Daoy (cell line): Measurements from ENCODE around the gene TMC3. TPM values are rescaled to one million over a fixed set of nuclear protein-coding genes. Genes with fewer than 3 reads are reported as not detected.

Experiments used
- DNase-seq: peaks from one replicate; pipeline ENCODE4 v3.0.0-alpha.2; 2015; ENCODE audit warnings: low read depth
- total RNA-seq: library from RNA; depleted of rRNA; stranded (reverse); fragments of >200 nt; shearing (Covaris generic); gene quantifications from 2 replicates; pipeline ENCODE4 v1.2.3, GENCODE V29; 2014

Gene TMC3
- total RNA-seq, 1 experiment from 2014 or later, result not detected

DNA sequence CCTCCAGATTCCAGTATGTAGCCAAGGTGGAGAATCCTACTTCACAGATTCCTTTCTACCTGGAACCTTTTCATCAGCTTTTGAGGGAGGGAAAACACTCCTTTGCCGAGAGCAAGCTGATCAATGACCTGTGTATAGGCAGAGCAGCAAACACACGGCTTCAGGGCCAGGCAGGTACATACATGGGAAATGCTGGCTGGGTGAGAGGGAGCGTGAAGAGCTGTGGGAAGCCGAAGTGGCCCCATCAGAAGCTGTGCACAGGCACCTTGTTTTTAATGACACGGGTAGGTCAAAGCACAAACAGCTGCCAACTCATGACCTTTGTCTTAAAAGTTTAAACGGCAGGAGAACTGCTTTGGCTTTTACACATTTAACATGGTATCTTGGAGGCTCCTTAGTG is 75.4 kb downstream of the TMC3 start:
- no peak for DNase-seq

DNA sequence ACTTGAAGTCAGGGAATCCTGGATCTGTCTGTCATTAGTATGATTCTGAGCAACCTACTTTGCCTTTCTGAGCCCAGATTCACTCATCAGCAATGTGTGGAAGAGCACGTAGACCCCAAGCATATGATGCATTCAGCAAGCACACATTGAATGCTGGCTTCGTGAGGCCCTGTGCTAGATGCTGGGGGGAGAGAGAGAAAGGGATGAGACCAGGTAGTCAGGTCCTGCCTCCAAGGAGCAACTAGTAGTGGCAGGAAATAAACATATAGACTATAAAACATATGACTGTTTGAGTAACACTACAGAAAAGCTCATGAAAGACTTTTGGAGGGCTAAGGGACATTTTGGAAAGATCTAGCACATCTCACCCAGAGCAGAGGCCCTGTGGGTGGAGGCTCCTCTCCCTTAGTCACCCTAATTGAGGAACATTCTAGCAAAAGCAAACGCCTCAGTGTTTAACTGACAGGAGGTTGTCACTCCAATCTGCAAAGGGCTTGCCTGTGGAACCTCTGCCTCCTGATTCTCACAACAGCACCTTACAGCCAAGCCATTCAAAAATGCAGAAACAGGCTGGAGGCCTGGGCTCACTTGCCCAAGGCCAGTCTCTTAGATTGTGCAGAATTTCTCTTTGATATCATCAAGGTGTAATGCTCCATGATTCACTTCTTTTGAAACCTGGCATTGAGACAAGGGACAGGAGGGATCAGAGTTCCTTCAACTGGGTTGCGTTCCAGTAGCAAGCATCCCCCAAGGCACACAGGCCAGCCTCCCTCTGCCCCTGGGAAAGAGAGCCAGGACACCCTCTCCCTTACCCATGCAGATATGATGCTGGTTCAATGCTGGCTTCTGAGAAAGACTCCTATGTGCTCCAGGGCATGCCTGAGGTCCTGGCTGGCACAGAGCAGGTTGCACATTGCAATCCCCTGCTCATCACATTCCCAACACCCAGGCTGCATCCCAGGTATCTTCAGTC is 76.1 kb downstream of the TMC3 start:
- DNase-seq, result no peak

DNA sequence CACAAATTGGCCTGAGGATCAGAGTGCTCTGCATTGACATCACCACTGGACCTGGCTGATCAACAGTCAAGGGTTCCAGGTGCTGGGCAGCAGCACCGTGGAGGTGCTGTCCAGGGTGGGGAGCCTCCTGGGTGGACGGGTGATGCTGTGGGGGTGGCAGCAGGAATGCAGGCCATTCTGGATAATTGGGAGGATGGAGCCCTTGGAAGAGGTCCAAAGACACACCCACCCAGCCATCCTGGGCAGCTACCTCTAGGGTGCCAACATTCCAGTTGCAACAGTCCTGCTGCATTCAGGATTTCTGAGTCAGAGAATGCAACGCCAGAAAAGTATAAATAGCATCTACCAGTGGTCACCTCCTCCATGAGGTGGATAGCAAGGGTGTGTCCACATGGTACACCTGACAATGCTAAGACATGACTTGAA is 76.9 kb downstream of the TMC3 start:
- peak; percentile 48 for DNase-seq

DNA sequence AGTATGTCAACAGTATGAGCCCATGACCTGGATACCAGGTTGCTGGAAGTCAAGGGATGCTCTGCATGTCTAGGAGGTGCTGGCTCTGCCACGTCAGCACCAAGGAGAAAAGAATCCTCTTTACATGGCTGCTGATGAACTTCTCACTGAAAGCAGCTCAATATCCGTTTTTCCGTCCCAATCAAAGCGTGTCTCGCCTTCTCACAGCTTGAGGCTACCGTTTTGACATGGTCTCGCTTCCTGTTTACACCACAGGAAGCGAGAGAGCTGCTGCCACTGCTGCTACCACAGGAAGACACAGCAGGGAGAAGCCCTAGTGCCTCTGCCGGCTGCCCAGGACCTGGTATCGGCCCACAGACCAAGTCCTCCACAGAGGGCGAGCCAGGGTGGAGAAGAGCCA is 77.3 kb downstream of the TMC3 start:
- DNase-seq, result peak; percentile 27

DNA sequence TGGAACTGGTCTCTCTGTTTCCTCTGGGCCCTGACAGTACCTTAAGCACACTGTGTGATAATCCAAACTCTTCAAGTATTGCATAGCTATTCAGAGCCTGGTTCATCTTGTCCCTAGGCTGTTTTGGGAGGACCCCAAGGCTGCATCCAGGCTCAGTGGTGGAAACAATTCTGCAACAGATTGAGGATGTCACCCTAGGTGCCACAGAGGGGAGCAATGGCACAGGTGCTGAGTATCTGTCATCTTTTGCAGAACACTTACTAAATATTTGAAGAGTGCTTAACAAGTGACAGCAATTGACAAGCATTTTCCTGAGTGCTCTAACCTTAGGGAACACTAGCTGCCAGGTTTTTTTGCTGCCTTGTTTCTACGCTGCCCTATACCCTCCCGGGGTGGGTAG is 77.8 kb downstream of the TMC3 start:
- DNase-seq, result no peak

DNA sequence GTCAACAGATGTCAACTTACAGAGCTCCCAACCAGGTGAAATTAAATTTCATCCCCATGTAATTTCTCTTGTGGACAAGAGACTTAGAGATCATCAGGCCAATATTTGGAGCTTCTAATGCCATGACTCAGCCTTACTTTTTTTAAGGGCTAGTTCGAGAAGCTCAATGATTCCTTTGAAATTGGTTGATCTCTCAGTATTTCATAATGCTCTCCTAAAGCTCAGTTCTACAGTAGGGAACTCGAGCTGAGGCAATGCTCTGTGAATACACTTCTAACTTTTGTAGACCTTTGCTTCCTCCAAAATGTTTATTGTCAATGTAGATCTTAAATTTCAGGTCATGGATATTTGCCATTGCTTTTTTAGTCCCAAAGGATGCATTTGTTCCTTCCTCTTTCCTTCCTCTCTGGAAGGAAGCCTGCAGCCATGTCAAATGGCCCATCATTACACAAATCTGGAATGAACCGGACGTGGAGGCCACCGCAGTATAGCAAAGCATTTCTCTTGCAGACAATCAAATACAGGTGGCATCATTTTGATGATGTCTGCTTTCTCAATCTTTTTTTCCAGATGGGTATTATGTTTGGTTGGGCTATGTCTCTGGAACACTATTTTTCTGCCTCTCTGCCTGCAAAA is 78.4 kb downstream of the TMC3 start:
- no peak for DNase-seq

DNA sequence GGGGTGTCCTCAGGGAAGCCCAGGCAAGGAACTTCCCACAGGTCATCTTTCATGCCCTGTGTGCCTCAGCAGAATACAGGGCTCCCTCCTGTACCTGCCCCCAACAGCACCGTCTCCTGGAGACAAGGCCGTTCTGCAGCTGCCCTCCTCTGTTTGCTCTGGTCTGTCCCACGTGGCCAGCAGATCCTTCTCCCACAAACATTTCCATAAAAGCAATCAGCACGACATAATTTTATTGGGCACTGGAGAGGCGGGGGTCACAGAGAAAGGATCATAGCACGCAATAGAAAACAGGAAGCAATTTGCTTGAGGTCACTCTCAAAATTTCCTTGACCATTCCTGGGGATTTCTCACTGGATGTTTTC is 79.5 kb downstream of the TMC3 start:
- DNase-seq, result no peak

DNA sequence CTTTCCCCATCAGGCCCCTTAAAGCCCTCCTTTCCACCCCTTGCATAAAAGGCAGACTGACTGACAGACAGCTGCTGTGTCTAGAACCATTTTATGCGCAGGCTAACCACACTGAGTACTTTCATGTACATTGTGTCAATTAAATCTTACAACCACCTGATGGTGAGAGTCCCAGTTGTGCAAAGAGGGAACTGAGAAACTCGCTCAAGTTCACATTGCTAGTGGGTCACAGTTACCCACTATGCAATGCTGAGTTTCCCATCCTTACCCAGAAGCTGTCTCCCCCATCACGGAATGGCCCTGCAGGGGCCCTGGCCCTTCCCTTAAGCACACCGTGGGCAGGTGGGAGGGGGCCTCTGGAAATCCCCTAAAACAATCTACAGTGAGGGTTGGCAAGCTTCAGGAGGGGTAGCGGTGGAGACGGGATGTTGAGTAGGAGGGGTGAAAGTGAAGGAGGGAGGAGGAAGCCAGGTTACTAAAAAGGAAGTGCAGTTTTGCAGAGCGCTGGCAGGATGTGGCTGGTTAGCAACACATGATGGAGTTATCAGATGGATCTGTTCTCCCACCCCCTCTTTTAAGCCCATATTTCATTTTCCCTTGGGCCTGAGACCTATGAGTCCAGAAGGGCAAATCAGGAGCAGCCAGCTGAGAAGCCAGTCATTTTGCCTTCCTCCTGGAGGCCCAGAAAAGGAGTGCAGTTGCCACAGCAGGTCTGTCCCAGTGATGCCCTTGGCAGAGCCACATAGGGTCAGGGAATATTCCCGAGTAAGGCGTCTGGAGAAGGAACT is 80.1 kb downstream of the TMC3 start:
- DNase-seq, result no peak

DNA sequence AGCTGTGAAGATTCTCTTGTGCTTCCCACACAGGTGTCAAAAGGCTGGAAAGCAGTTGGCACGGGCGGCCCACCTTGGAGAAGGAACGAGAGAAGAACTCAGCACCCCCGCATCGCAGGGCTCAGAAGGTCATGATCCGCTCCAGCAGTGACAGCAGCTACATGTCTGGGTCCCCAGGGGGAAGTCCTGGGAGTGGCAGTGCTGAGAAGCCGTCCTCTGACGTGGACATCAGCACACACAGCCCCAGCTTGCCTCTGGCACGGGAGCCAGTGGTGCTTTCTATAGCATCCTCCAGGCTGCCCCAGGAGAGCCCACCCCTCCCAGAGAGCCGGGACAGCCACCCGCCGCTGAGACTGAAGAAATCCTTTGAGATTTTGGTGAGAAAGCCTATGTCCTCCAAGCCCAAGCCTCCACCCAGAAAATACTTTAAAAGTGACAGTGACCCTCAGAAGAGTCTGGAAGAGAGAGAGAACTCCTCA is 81.5 kb downstream of the TMC3 start:
- no peak for DNase-seq

DNA sequence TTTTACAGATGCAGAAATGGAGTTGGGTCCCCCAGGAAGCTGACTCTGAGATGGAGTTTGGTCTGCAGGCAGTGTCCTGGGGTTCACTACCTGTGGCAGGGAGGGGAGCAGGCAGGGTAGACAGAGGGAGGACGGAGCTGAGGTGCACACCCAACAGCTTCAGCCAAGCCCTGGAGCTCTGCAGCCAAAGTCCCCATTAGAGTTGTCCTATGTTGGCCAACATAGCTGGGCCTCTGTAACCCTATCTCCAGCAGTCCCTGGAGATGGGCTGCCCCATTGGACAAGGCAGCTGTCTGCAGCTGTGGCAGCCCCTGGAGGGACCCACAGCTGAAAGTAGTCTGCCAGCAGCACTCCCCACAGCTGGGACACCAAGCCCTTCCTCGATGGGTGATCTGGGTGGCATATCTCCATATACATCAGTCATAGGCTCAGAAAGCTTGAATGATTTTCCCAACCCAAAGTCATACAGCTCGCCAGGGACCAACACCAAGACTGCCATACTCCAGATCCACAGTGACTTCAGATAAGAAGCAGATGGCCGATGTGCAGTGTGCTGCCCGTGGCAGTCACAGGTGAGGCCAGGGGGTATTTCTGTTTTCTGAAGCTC is 82.0 kb downstream of the TMC3 start:
- DNase-seq, result no peak

DNA sequence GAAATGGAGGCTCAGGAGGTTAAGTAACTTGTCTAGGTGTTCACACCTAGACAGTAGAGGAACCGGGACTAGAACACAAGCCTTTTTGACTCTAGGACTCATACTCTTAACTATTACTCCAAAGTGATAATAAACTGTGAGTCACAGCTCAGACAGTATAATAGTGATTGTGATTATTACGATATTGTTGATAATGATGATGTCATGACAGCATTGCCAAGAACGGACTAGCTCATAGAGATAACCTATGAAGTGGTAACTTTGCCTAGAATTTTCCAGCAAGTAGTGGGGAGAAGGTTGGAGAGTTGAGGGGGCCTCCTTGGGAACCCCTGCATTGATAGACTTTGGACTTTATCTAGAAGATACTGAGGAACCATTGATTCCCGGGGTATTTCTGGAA is 84.1 kb downstream of the TMC3 start:
- no peak for DNase-seq

DNA sequence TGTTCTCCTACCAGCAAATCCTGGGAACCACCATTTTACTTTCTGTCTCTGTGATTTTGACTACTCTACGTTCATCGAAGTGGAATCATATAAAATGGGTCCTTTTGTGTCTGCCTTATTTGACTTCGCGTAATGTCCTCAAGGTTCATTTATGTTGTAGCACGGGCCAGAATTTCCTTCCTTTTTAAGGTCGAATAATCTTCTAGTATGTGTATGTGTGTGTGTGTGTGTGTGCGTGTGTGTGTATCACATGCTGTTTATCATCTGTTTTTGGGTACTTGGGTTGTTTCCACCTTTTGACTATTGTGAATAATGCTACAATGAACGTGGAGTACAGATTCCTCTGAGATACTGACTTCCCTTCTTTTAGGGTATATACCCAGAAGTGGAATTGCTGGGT is 85.4 kb downstream of the TMC3 start:
- no peak for DNase-seq

DNA sequence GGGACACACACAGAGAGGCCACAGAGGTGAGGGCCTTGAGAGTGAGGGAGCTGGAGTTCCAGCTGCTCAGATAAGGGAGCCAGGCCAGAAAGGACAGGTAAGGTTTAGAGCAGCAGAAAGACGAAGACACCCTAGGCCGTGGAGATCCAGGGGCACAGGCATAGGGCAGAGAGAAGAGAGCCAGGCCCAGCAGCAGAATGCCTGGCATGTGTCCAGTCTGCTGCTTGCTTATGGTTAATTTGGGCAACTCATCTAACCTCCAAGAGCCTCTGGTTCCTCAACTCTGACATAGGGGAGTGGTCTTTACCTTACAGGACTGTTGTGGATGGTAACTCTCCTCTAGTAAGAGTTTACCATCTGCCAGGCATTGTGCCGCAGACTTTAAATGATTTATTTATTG is 86.0 kb downstream of the TMC3 start:
- no peak for DNase-seq

DNA sequence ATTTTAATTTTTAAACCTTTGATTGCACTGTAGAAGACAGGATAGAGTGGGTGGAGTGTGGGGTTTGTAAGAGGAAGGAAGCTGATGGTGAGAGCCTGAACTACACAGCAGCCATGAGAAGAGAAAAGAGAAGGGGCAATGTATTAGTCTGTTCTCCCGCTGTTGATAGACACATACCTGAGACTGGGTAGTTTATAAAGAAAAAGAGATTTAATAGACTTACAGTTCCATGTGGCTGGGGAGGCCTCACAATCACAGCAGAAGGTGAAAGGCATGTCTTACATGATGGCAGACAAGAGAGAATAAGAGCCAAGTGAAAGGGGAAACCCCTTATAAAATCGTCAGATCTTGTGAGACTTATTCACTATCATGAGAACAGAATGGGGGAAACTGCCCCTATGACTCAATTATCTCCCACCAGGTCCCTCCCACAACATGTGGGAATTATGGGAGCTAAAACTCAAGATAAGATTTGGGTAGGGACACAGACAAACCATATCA is 87.3 kb downstream of the TMC3 start:
- DNase-seq, result no peak

DNA sequence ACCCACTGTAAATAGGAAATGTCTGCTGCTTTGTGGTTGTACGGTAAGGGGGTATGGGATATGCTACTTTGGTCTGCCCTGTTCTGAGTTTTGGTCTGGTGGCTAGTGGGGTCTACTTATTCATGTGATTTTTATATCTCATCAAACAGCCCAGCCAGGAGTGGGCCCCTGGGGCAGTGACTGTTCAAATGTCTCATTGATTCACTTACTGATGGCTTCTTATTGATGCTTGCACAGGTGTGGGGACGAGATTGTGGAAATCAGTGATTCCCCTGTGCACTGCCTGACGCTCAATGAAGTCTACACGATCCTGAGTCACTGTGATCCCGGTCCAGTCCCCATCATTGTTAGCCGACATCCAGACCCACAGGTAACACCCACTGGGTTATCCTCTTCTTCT is 88.6 kb downstream of the TMC3 start:
- DNase-seq, result no peak

DNA sequence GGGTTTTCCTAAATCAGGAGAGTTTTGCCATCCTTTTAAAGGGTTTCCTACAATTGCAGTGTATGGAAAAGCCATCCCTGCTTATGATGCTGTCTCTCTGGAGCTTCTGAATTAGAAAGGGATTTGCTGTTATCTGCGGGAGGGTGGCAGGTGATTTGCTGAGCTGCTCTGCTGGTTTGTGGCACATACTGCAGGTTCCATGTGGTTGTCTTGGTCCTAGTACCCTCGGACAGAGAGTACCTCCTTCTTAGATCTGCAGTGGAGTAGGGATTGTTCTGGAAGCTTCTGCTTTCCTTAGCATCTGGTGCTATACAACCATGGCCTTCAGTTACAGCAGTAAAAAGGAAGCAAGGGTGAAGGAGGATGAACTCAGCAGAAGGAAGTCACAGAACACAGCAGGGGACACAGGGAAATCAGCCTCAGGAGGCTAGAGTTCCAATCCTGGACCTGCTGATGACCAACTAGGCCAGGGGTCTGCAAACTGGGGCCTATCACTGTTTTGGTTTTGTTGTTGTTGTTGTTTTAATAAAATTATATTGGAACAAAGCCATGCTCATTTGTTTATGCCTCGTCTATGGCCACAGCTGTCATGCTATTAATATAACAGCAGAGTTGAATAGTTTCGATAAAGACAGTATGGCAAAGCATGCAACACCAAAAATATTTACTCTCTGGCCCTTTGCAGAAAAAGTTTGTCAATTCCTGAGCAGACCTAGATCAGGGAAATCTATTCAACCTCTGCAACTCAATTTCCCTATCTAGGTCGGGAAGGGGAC is 89.6 kb downstream of the TMC3 start:
- no peak for DNase-seq

DNA sequence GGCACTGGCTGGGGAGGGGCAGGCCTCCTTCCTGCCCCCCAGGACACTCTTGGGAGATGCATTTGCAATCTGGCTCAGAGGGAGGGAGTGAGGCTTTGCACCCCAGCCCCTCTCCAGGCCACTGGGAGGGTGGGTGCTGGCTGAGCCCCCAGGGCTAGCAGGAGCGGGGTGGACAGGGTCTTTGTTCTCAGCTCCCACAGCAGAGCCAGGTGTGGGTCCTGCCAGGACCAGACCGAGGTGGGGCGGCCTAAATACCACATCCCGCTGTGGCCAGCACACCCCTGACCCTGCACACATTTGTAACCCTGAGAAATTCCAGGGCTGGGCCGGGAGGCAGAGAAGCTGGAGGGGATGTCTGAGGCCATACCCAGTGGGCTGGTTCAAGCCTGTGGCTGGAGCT is 91.1 kb downstream of the TMC3 start:
- DNase-seq, result no peak

DNA sequence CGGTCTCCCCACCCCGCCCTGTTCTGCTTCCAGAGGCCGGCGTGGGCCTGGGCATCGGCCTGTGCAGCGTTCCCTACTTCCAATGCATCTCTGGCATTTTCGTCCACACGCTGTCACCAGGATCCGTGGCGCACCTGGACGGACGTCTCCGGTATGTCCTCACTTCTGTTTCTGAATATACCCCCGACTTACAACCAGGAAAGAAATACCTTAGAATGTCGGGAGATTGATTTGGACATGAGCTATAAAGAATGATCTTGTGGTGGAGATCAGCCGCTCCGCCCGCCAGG is 91.5 kb downstream of the TMC3 start:
- DNase-seq, result no peak

DNA sequence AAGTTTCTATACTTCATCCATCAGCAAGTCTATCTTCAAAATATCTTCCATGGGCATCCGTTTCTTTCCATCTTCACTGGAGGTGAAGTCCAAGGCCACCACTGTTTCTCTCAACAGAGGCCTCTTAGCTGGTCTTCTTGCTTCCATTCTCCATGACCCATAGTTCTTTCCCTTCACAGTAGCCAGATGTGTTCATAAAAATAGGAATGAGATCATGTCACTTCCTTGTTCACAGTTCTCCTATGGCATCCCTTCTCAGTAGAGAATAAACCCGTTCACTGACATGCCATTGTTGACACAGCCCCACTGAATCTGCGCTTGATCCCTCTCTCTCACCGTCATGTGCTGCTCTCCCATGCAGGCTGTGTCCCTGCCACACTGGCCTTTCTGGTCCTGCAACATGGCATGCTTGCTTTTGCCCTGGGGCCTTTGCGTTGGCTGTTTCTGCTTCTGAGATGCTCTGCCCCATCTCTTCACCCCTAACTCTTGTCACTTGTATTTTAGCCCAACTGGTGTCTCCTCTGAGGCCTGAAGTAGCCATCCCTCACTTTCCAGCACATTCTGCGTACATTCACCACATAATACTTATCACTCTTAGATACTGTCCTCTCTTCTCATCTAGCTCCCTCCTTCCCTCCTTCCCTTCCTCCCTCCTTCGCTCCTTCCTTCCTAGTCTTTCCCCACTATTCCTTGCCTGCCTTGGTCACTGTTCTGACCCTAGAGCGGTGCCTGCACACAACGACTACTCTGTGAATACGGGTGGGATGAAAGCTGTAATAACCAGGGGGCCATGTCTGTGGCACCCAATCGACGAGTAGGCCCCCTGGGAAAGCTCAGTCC is 92.0 kb downstream of the TMC3 start:
- DNase-seq, result no peak

DNA sequence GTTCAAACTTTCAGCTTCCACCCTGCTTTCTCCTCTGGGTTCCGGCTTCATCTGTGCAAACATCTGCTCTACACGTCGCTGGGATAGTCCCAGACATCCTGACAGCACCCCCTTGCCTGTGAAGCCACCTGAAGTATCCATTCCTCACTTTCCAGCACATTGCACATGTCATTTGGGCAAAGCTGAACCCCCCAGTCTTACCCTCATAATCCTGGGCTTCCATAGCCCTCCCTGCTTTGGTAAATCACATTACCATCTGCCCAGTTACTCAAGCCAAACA is 92.6 kb downstream of the TMC3 start:
- DNase-seq, result no peak
